ENCODE measurements around the gene ERICH3. TPM values are rescaled to one million over a fixed set of nuclear protein-coding genes. Genes with fewer than 3 reads are reported as not detected.

The ERICH3 gene
- total and polyA plus RNA-seq, 10 of the 15 experiments (the other 5 are each of a cell fraction or from before 2014, with no cell fraction given), result 0.03 to 0.09 (median 0.08) TPM; not detected in 7

DNA sequence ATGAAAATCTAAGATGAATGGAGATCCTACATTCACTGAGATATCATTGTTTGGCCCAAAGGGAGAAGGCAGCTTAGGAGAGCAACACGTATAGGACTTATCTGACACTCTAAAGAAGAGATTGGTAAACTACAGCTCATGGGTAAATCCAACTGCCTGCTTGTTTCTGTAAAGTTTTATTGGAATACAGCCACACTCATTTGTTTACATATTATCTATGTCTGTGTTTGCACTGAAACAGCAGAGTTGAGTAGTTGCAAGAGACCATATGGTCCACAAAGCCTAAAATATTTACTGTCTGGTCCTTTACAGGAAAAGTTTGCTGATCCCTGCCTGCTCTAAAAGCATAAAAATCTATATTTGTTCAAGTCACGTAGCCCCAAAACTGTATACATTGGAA, 146.9 kb downstream of the ERICH3 start (continued):
- TF ChIP-seq, protein P1, sequence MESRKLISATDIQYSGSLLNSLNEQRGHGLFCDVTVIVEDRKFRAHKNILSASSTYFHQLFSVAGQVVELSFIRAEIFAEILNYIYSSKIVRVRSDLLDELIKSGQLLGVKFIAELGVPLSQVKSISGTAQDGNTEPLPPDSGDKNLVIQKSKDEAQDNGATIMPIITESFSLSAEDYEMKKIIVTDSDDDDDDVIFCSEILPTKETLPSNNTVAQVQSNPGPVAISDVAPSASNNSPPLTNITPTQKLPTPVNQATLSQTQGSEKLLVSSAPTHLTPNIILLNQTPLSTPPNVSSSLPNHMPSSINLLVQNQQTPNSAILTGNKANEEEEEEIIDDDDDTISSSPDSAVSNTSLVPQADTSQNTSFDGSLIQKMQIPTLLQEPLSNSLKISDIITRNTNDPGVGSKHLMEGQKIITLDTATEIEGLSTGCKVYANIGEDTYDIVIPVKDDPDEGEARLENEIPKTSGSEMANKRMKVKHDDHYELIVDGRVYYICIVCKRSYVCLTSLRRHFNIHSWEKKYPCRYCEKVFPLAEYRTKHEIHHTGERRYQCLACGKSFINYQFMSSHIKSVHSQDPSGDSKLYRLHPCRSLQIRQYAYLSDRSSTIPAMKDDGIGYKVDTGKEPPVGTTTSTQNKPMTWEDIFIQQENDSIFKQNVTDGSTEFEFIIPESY (IDR thresholded peaks at IDR 0.05), result no peak
- no peak for TF ChIP-seq SIX5 (IDR thresholded peaks at IDR 0.05; ENCODE audit: low read depth, low read length, severe bottlenecking)

DNA sequence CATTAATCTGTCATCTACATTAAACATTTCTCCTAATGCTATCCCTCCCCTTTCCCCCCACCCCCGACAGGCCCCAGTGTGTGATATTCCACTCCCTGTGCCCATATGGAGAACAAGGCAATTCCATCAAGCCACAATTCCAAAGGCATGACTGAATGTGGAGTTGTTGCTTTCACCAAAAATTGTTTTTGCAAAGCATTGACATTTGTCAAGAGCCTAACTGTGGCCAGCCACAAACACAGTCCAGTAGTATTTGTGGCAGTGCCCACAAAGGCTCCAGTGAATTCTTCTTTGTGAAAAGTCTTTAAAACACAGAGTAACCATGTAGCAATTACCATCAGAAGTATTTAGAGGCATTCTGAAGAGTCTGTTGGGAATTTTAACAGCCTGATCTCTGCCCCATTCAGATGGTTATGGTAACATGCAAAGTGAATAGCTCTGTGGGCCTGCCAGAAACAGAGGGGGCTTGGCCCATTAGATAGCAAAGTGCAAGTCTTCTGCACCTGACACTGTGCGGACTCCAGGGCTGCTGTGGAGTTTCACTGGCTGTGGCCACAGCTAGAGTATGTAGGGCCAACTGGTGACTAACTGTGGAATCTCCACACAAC, 149.6 kb downstream of the ERICH3 start:
- WGBS (ENCODE audit: insufficient coverage, insufficient replicate concordance, low lambda C conversion rate, missing lambda C conversion rate), result 47% methylated on average over 1 of the region's 2 CpGs
- Histone ChIP-seq H3K9me3 (replicated peaks; ENCODE audit: control insufficient read depth, insufficient read depth, low read length) (no peaks in the 10 kb centered on the region), H3K79me2 (ENCODE audit: control insufficient read depth, insufficient read depth, low read length) (no peaks in the 10 kb centered on the region), H3K27ac (ENCODE audit: control insufficient read depth, insufficient read depth) (no peak overlapping the region), H3K9ac (ENCODE audit: control insufficient read depth, insufficient read depth, low read length) (no peak overlapping the region), H3K27me3 (replicated peaks in 1 of 2; ENCODE audit: control insufficient read depth in 2 of 2, insufficient read depth in 2 of 2, low read length in 1 of 2) (no peaks in the 10 kb centered on the region; a peak in 1 of 4 replicates), H3K4me2 (ENCODE audit: control insufficient read depth, insufficient read depth) (no peak overlapping the region), H2AFZ (ENCODE audit: control insufficient read depth, low read depth, low read length) (no peak overlapping the region), H3K36me3 (ENCODE audit: control insufficient read depth in 2 of 2, insufficient read depth in 2 of 2, low read length in 1 of 2) (no peaks in the 10 kb centered on the region), H3K4me1 (ENCODE audit: control insufficient read depth, insufficient read depth, low read length) (no peaks in the 10 kb centered on the region), H3K4me3 (no peak overlapping the region), H4K20me1 (ENCODE audit: control insufficient read depth, insufficient read depth) (no peaks in the 10 kb centered on the region)
- ChIA-PET RAD21 (ENCODE audit: unreplicated experiment) (no interaction called here), CTCF (no interaction called here), SMC1A (ENCODE audit: uncharacterized antibody, unreplicated experiment) (no interaction called here), POLR2A (no interaction called here)
- no TSS peak for BruUV-seq (replicated peaks)
- DNase-seq (ENCODE audit: low read depth, low spot score), result no peak
- in situ Hi-C loops (cut with MboI), result no loop called here
- ATAC-seq, result no peak
- no peak for FAIRE-seq
- intact Hi-C loops (cut with micrococcal nuclease; ENCODE audit: unreplicated experiment), result no loop called here
- TF ChIP-seq FOXK2 (IDR thresholded peaks at IDR 0.05) (no peak), NFYB (IDR thresholded peaks at IDR 0.05; ENCODE audit: insufficient read depth, low read depth, low read length) (no peak), RBBP5 (conservative IDR thresholded peaks at IDR 0.05) (no peak), PAX5 (IDR thresholded peaks at IDR 0.05; ENCODE audit: borderline replicate concordance, low read depth, low read length) (no peak), SMC3 (IDR thresholded peaks at IDR 0.05; ENCODE audit: borderline replicate concordance, low read length) (no peak), SRF (IDR thresholded peaks at IDR 0.05; ENCODE audit: low read depth in 2 of 2, low read length in 2 of 2) (no peak), JUNB (IDR thresholded peaks at IDR 0.05) (no peak), ZNF384 (IDR thresholded peaks at IDR 0.05; ENCODE audit: borderline replicate concordance, low read depth, low read length) (no peak), STAT1 (conservative IDR thresholded peaks at IDR 0.05) (no peak), LARP7 (IDR thresholded peaks at IDR 0.05) (no peak), RAD21 (IDR thresholded peaks at IDR 0.05; ENCODE audit: insufficient read depth, low read depth, low read length) (no peak)
- TF ChIP-seq, protein P1 (IDR thresholded peaks at IDR 0.05), result no peak
- TF ChIP-seq, protein P2, sequence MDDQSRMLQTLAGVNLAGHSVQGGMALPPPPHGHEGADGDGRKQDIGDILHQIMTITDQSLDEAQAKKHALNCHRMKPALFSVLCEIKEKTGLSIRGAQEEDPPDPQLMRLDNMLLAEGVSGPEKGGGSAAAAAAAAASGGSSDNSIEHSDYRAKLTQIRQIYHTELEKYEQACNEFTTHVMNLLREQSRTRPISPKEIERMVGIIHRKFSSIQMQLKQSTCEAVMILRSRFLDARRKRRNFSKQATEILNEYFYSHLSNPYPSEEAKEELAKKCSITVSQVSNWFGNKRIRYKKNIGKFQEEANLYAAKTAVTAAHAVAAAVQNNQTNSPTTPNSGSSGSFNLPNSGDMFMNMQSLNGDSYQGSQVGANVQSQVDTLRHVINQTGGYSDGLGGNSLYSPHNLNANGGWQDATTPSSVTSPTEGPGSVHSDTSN (IDR thresholded peaks at IDR 0.05; ENCODE audit: insufficient replicate concordance, low read depth, low read length), result no peak
- TF ChIP-seq, protein P3, sequence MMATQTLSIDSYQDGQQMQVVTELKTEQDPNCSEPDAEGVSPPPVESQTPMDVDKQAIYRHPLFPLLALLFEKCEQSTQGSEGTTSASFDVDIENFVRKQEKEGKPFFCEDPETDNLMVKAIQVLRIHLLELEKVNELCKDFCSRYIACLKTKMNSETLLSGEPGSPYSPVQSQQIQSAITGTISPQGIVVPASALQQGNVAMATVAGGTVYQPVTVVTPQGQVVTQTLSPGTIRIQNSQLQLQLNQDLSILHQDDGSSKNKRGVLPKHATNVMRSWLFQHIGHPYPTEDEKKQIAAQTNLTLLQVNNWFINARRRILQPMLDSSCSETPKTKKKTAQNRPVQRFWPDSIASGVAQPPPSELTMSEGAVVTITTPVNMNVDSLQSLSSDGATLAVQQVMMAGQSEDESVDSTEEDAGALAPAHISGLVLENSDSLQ (IDR thresholded peaks at IDR 0.05), result no peak
